GM19395 (cell line): ENCODE data around the gene RAB3C.
"Not testable (repeated sequence)": the region's sequence is repeated elsewhere in the genome, so short reads cannot be mapped to it uniquely, and the experiment has no call there.

Source experiments
- ATAC-seq: cut with Tn5 transposase; IDR thresholded peaks from one replicate; pipeline ENCODE4 v1.9.1; 2021; ENCODE audit warnings: mild to moderate bottlenecking, moderate library complexity; ENCODE audit not compliant: unreplicated experiment

The RAB3C gene

DNA sequence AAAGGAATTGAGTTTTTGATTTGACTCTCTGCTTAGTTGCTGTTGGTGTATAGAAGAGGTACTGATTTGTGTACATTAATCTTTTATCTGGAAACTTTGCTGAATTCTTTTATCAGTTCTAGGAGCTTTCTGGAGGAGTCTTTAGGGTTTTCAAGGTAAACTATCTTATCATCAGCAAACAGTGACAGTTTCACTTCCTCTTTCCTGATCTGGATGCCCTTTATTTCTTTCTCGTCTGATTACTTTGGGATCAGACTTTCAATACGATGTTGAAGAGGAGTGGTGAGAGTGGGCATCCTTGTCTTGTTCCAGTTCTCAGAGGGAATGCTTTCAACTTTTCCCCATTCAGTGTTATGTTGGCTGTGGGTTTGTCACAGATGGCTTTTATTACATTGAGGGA, 17.7 kb downstream of the RAB3C start:
- not testable (repeated sequence) for ATAC-seq

DNA sequence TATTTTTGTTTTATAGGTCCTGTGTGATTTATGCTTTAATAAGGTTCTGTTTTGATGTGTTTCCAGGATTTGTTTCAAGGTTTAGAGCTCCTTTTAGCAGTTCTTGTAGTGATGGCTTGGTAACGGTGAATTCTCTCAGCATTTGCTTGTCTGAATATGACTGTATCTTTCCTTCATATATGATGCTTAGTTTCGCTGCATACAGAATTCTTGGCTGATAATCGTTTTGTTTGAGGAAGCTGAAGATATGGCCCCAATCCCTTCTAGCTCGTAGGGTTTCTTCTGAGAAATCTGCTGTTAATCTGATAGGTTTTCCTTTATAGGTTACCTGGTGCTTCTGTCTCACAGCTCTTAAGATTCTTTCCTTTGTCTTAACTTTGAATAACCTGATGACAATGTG, 20.0 kb downstream of the RAB3C start:
- ATAC-seq = not testable (repeated sequence)

DNA sequence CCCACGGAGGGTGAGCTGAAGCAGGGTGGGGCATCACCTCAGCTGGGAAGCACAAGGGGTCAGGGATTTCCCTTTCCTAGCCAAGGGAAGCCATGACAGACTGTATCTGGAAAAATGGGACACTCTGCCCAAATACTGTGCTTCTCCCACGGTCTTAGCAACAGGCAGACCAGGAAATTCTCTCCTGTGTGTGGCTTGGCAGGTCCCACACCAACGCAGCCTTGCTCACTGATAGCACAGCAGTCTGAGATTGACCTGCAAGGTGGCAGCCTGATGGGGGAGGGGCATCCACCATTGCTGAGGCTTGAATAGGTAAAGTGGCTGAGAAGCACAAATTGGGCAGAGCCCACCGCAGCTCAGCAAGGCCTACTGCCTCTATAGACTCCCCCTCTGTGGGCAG, 23.2 kb downstream of the RAB3C start:
- no peak for ATAC-seq

DNA sequence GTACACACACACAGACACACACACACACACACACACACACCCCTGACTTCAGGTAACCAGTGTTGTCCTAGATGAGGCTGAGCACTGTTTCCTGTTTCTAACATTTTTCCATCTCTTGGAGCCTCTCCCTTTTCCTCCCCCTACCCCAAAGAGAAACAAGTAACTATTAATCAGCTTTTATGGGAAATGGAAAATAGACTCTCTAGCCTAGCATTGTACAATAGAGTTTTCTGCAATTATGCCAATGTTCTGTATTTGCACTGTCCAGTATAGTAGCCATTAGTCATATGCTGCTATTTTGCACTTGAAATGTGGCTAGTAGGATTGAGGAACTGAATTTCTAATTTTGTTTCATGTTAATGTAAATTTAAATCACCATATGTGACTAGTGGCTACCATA, 33.1 kb downstream of the RAB3C start:
- no peak for ATAC-seq

DNA sequence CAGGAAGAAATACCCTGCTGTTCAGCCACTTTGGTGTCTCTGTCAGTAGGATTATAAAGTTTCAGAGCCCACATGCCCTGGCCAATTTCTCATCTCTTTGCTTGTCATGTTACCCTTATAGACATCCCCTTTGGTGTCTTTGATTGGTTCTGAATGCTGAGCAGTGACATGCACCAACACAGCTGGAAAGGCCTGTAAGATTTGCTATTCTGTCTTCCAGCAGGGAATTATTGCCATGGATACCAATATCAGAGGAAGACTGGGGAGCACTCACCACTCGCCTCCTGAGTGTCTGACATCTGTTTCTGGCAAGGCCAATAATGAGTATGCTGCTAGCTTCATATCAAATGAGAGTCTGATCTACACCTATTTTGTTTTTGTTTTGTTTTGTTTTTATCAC, 34.4 kb downstream of the RAB3C start:
- ATAC-seq = no peak

DNA sequence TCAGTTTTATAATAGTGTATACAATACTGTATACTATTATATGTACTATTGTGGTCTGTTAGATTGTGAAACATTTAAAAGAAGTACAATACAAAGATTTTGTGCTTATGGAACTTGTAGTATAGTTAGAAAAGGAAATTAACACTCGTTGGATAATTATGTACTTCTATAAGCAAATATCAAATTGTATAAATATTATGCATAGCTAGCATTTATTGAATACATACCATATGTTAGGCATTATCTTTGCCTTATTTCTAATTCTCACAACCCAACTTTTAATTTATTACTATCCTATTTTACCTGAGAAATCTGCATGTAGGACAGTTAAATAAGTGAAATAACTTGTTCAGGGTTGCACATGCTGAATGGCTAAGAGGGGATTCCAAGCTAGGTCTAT, 37.5 kb downstream of the RAB3C start:
- no peak for ATAC-seq

DNA sequence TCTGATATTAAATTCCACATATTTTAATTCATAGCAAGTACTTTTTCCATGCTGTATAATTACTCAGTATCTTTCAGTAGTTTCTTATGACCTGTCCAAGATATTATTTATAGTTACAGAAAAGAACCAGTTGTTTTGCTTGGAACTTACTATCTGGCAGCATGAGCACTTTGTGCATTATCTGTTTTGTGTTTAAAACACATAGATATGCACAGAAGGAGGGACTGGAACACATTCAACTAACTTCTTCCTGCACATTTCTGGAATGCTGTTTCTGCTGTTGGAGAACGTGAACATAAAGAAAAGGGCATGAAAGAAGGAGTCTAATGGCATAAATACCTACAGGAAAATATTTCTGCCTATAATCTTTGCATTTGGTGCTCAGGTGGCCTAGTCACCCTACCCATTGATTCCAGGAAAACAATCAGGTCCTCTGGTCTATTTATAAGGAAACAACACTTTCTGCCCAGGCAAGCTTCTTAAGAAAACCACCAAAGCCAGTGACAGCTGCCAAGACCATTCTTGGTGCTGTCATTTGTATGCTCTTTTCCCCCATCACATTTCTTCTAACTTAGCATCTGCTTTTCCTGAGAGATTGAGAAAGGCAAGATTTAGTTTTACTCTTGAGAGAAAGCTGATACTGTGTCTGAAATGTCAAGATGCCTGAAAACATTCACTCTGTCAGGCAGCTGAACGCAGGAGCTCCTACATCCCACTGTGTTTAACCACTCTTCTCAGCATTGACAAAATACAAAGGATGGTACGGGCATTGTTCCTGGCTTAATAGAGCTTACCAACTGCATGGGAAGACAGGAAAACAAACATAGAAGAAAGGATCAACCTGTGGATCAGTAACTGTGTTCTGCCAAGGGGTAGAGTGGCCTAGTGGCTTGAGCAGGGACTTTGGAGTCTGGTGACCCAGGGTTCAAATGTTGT, 40.3 kb downstream of the RAB3C start:
- ATAC-seq = no peak

DNA sequence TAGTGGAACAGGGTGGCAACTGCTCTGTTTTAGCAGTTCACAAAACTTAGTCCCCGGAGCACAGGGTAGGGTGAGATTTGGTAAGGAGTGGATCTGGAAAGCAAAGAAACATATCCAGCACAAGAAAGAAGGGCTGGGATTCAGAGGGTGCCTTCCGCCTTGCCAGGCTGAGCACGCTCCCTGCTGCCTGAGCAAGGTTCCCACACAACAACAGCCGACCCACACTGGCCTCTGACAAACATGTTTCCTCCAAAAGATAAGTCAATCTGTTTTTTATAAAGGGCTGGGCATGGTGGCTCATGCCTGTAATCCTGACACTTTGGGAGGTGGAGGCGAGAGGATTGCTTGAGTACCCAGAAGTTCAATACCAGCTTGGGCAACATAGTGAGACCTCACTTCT, 45.8 kb downstream of the RAB3C start:
- no peak for ATAC-seq

DNA sequence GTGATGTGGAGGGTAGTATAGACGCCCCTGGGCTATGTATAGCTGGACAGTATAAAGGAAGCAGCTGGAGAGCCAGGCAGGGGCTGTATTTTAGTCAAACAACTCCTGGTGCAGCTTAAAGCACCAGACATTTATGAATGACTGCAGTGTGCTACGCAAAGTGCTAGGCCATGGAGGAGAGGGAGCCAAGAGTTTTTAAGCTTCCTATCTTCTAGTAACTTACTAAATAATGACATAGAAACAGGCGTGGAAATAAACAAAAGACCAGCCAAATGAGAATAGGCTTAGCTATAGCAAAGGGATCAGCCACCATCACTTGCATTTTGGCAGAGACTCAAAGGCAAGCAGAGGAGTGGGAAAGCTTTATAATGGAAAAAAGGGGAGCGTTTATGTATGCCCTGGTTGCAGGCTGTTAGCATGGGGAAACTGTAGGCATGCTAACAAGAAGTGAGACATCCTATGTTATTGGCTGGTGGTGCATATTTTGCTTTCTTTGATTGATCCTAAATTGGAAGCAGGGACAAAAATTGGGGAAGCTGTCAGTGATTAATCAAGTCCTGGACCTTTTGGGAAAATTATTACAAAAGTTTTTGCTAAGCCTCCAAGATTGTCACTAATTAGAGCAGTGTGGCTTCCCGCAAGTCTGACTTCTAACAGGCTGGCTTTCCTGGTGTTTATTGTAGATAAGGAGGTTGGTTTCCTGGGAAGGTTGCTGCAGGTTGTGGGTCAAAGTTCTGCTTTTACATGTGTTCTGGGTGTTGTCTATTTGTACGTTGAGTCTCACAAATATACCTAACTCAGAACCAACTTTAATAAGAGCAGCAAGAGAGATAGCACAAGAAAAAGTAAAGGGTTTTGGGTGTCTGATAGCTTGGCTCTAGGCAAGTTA, 46.6 kb downstream of the RAB3C start:
- no peak for ATAC-seq

DNA sequence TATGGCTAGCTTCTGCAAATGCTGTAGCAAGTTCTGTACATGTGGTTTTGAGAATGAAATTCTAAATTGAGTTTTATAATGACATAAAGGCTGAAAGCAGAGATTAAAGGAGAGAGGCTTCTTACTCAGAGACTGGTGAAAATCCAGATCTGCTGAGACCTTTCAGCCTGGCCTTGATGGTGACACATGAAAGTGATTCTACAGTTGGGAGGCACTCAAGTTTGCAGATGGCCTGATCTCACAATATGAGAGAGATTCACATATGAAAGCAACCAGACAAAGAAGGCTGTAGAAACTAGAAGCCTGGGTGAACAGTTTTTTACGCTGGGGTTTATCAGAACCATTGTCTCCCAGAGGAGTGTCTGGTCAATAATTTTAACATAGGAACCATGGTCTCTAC, 49.0 kb downstream of the RAB3C start:
- no peak for ATAC-seq

DNA sequence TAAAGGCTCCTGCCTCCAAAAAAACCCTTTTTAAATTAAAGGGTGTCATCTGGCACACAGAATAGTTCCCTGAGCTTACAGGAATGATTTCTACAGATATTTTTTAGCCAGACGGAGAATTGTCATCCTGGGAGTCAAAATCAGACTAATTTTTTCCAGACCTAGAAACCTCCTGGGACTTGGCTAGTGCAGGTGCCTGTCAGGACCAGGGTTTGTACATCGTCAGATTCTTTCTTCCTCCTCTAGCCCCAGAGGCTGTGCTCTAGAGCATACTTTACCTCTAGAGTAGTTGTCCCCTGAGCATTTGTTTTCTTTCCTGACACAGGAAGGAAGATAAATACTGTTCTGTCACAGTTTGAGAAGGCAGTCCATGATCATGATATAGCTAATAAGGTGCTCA, 52.5 kb downstream of the RAB3C start:
- ATAC-seq = no peak

DNA sequence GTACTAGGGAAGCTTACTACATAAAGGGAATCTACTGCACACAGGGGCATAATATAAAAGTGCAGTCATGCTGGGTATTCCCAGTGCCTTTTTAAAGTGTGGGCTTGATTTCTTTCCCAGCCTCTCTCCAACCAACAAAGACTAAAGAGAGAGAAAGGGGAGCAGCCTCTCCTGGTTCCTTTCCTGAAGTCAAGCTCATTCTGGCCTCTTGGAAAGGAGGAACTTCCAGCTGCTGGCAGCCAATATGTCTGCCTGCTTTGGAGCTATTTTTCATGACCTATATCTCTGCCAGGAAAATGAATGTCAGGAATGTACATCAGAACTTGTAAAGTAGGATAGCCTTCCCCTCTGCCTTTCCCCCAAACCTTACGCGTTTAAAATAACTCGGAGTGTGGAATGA, 57.1 kb downstream of the RAB3C start:
- ATAC-seq = no peak

DNA sequence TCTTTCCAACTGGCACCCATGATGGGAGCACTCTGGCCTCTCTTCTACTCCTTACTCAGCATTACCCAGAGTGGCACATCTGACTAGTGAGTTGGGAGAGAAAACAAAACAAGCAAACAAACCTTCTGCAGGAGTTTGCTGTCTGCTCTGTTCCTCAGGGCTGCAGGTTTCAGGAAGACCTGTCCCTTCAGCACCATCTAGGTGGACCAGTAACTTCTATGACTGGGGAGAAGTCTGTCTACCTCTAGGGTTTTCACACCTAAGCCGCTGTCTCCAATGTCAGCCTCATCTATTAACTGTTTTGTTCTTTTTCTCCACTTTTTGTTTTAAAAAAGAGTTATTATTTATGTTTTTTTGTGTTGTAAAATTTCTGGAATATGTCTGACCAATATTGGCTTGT, 58.7 kb downstream of the RAB3C start:
- no peak for ATAC-seq

DNA sequence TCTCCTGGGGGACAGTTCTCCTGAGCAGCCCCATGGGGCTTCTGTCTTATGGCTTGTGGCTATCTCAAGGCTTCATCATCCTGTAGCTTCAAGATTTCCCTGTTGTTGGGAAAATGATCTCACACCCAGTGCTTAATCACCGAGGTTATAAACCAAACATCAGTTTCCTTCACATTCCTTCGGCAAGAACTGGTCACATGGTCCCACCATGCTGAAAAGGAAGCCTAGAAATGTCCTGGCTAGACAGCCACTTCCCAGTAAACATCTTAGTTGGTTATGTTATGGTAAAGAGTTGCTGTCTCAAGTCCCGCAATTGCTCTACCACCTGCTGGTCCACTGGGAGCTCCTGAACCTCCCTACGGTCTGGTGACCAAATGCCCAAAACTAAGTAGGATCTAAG, 66.0 kb downstream of the RAB3C start:
- no peak for ATAC-seq

DNA sequence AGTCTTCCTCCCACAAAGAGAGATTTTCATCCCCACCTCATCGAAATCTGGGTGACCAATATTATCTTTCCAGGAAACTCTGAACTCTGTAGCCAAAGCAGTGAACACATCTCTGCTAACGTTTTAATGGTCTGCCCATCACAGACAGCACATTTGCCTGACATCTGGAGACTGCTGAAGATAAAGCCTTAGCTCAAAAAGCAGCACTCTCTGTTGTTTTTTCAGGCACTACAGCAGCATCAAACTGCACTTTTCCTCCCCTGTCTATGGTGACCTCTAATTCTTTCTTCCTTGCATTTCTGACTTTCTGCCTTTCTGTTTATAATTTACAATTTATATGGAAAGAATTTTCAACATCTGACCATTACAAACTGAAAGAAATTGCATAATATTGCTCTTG, 66.8 kb downstream of the RAB3C start:
- ATAC-seq = no peak

DNA sequence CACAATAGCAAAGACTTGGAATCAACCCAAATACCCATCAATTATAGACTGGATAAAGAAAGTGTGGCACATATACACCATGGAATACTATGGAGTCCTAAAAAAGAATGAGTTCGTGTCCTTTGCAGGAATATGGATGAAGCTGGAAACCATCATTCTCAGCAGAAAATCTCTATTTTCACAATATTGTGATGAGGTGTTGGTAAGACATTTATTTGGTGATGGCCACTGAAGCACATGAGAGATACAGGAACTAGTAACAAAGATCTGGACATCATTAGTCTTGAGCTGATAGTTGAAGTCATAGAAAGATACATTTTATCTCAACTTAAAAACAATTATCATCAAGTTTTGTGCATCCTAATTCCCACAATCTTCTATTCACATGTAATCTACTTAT, 70.6 kb downstream of the RAB3C start:
- no peak for ATAC-seq

DNA sequence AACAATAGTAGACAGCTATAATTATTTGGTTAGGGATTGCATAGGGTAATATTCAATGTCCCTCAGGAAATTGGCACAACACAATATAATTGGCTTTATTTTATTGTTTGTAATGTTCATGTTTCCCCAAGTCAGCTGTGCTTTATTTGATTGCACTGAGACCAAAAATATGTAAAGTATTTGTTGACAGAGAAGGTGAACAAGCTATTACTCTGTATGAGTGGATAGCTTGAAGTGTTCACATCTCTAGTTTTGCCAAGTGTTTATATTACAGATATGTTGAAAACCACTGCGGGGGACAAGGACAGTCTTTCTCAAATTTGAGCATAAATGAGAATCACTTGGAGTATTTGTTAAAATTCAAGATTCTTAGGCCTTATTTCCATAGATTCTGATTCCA, 83.3 kb downstream of the RAB3C start:
- ATAC-seq = no peak

DNA sequence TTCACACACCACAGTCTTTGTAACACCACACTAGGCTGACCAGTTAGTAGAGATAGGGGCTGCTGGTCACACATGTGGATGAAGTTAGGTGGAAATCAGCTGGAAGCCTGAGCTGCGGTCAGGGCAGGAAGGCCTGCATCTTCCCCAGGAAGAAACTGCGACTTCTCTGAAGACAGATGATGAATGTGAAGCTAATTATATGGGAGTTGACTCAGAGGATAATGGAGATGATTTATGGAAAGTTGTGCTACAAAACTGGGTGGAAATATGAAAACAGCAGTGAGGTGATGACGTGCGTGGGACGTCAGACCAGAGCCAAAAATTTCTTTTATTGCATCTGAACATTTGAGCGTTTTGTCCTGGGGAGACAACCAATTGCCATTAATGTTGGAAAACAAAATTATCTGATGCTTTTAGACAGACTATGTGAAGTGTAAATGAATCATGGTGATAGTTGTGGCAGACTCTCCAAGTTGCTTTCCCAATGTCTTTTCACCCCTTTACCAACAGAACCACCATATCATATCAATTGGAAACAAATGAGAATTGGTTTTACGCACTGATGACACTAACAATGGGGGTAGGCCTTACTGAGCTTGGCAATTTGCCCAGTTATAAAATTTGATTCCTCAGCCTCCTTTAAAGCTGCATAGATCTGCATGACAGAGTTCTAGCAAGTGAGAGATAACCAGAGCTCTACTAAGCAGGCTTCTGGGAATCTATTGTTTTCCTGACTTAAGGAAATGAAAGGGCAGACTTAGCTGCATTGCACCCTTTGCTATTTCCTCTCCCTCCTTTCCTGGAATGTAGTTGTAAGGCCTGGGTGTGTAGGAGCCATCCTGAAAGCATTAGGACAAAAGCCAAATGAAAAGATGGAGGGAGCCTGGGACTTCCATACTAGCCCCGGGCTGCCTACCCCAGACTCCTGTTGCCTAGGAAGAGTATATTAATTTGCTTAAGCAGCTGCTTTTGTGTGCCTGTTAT, 84.0 kb downstream of the RAB3C start:
- no peak for ATAC-seq

DNA sequence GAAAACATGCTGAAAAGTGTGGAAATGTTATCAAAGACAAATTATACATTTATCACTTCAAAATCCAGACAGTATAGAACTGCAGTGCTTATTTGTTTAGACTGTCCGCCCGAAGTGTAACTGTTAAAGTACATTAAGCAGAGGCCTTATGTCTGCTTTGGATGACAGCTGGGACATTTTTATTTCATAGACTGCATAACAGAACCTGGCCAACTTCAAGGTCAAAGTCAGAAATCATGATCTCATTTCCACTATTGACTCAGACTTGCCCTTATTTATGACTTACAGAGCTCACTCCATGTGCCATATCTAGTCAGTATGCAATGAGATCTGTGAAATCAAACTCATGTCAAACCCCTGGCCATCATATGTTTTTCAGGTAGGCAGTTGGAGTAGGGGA, 87.7 kb downstream of the RAB3C start:
- no peak for ATAC-seq

DNA sequence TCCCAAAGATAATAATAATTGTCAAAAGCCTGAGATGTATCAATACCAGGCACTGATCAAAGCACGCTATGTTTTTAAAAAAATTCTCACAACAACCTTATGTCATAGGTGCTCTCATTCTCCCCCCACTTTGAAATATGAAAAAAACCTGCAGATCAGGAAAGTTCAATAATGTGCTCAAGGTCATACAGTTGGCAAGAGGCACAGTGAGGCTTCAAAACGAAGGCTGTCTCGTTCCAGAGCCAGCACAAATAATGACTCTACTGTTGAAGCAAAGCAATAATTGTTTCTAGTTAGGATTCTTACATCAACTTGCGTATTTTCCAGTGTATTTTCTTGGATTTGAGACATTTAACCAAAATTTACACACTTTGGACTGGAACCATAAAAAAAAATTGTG, 88.3 kb downstream of the RAB3C start:
- ATAC-seq = no peak

DNA sequence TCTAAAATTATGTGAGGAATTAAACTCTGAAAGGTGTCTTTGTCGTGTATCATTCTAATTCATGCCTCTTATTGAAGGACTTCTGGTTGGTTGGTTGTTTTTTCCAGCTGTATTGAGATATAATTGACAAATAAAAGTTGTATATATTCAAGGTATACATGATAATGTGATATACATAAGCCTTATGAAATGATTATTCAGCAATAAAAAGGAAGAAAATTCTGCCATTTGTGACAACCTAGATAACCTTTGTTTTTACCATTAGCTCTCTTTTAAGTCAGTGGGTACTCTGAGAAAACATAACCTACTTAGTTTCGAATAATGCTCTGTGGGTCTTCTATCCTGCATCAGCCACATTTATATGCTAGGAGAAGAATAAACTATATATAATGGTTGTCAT, 89.6 kb downstream of the RAB3C start:
- ATAC-seq = no peak
